Activated naive CD8-positive, alpha-beta T cell treated with anti-CD3 and anti-CD28 coated beads, Interleukin-2, amount 50 U/mL, for 16 hours (primary cell): ENCODE data around the gene SLC2A8.

Experiments
- DNase-seq: peaks from one replicate; pipeline ENCODE4 v3.0.0-alpha.2; 2020; ENCODE audit warnings: low read depth, low spot score

SLC2A8 gene

DNA sequence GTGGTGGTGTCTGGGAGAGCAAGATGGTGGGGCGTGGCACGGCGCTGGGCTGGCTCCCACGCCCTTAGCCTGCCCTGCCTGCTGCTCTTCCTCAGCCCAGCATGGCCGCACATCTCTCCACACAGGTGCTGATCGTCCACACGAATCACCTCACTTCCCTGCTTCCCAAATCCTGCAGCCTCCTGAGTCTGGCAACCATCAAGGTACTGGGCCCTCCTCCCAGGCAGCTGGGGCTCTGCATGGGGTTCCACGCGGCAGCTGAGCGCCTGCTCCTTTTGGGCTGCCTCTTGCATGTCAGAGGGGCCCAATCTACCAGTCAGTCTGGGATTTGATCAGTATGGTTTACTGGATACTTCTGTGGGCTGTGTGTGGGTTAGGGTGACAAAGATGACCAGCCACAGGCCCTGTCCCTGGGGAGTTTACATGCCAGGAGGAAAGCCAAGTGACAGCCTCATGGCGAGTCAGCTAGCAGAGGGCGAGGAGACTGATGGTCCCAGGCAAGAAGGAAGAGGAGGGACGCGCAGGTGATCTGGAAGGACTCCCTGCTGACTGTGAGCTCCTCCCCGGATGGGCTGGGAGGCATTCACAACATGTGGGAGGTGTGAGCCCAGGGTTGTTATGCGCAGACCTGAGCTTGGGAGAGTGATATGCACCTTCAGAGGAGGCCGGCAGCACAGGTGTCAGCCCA, 60.4 kb downstream of the SLC2A8 start:
- no peak for DNase-seq
